H1 (cell line): Measurements from ENCODE around the gene LCORL.

ENCODE experiments used
- CEBPB ChIP-seq: IDR thresholded peaks from 2 replicates; pipeline ENCODE4 v1.6.1; 2012; ENCODE audit warnings: low read depth, low read length
- EZH2 ChIP-seq: fragments of 200-600 bp; sonication (generic); IDR thresholded peaks from 2 replicates; pipeline ENCODE4 v1.7.1; 2012; ENCODE audit warnings: low read depth, mild to moderate bottlenecking, moderate library complexity, low read length, inconsistent platforms; ENCODE audit not compliant: severe bottlenecking
- POLR2A ChIP-seq, 2 experiments: IDR thresholded peaks; 1 replicate in 1 of 2; 2 replicates in 1 of 2; pipeline ENCODE4 v1.6.1; 2011; ENCODE audit warnings: low read depth in 2 of 2, low read length in 2 of 2, mild to moderate bottlenecking in 2 of 2; ENCODE audit errors: control extremely low read depth in 1 of 2
- TF ChIP-seq, protein P1 (sequence below), 3 experiments: IDR thresholded peaks; 1 replicate in 2 of 3; 2 replicates in 1 of 3; pipeline versions ENCODE4 v1.5.1 to v1.6.1; 2011; ENCODE audit warnings: low read length in 3 of 3, mild to moderate bottlenecking in 3 of 3, inconsistent platforms in 2 of 3, low read depth in 1 of 3, moderate library complexity in 1 of 3; ENCODE audit not compliant: insufficient read depth in 1 of 3; ENCODE audit errors: control extremely low read depth in 1 of 3

DNA sequence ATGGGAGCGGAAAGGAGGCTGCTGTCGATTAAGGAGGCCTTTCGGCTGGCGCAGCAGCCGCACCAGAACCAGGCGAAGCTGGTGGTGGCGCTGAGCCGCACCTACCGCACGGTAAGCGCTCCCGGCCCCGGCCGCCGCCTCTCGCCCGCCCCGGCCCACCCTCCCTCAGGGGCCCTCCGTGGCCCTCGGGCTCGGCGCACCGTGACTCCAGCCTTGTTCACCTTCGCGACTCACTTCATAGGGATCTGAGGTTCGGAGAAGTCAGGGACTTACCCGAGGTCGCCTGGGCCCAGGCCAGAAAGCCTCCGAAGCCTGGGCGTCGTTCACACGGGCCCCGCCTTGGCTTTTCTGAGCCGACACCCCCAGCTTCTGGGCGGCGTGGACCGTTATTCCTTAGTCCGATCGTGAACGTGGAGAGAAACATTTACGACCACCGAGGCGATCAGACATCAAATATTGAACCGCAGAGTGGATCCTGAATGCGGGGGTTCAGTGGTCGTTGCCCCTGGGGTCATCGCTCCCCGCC lies 210.4 kb downstream of the LCORL start:
- no peak for TF ChIP-seq POLR2A (IDR thresholded peaks at IDR 0.05; ENCODE audit: control extremely low read depth in 1 of 2, low read depth in 2 of 2, low read length in 2 of 2)
- TF ChIP-seq, protein P1, sequence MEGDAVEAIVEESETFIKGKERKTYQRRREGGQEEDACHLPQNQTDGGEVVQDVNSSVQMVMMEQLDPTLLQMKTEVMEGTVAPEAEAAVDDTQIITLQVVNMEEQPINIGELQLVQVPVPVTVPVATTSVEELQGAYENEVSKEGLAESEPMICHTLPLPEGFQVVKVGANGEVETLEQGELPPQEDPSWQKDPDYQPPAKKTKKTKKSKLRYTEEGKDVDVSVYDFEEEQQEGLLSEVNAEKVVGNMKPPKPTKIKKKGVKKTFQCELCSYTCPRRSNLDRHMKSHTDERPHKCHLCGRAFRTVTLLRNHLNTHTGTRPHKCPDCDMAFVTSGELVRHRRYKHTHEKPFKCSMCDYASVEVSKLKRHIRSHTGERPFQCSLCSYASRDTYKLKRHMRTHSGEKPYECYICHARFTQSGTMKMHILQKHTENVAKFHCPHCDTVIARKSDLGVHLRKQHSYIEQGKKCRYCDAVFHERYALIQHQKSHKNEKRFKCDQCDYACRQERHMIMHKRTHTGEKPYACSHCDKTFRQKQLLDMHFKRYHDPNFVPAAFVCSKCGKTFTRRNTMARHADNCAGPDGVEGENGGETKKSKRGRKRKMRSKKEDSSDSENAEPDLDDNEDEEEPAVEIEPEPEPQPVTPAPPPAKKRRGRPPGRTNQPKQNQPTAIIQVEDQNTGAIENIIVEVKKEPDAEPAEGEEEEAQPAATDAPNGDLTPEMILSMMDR (IDR thresholded peaks at IDR 0.05; ENCODE audit: control extremely low read depth in 1 of 3, insufficient read depth in 1 of 3, low read depth in 1 of 3, low read length in 3 of 3), result no peak
- no peak for TF ChIP-seq EZH2
- TF ChIP-seq CEBPB, result no peak
